Activated CD8-positive, alpha-beta memory T cell treated with anti-CD3 and anti-CD28 coated beads, Interleukin-2, amount 50 U/mL, for 1 hour (primary cell): ENCODE data around the gene CYP46A1.
A peak's percentile ranks its signal among the peaks of the same experiment; 100 is the strongest.

Experiments used
- DNase-seq: peaks from one replicate; pipeline ENCODE4 v3.0.0-alpha.2; 2020; ENCODE audit errors: extremely low read depth

The CYP46A1 gene

GRCh38 chr14:99673305-99674063 is 10.6 kb upstream of the CYP46A1 start:
- DNase-seq: no peak

- no peak for DNase-seq
Observed at GRCh38 chr14:99674064-99674650, 9.9 kb upstream of the CYP46A1 start.

GRCh38 chr14:99674776-99675381 is 9.2 kb upstream of the CYP46A1 start:
- no peak for DNase-seq

- no peak for DNase-seq
Observed at GRCh38 chr14:99675382-99675835, 8.7 kb upstream of the CYP46A1 start.

GRCh38 chr14:99675951-99676350 is 8.1 kb upstream of the CYP46A1 start:
- DNase-seq: no peak

GRCh38 chr14:99676657-99677056 is 7.4 kb upstream of the CYP46A1 start:
- no peak for DNase-seq

GRCh38 chr14:99677231-99678140 is 6.6 kb upstream of the CYP46A1 start:
- DNase-seq: no peak

- DNase-seq: no peak
Observed at GRCh38 chr14:99678198-99678597, 5.9 kb upstream of the CYP46A1 start.

- DNase-seq: no peak
Observed at GRCh38 chr14:99679111-99679510, 5.0 kb upstream of the CYP46A1 start.

- DNase-seq: no peak
Observed at GRCh38 chr14:99679543-99679942, 4.6 kb upstream of the CYP46A1 start.

GRCh38 chr14:99679996-99680395 is 4.1 kb upstream of the CYP46A1 start:
- DNase-seq: no peak

- DNase-seq: no peak
Observed at GRCh38 chr14:99681101-99681831, 2.8 kb upstream of the CYP46A1 start.

GRCh38 chr14:99681832-99682148 is 2.3 kb upstream of the CYP46A1 start:
- DNase-seq: no peak

GRCh38 chr14:99682809-99683618 is 1.1 kb upstream of the CYP46A1 start:
- peak; percentile 32 for DNase-seq

- no peak for DNase-seq
Observed at GRCh38 chr14:99684410-99684934, 374 bp downstream of the CYP46A1 start.

GRCh38 chr14:99685151-99685591 is 1.1 kb downstream of the CYP46A1 start:
- DNase-seq: no peak

GRCh38 chr14:99685596-99685995 is 1.5 kb downstream of the CYP46A1 start:
- no peak for DNase-seq

GRCh38 chr14:99686557-99687283 is 2.6 kb downstream of the CYP46A1 start:
- DNase-seq: no peak
